Measurements from ENCODE around the gene SLC43A2. TPM values are rescaled to one million over a fixed set of nuclear protein-coding genes. Genes with fewer than 3 reads are reported as not detected.
"Not testable (repeated sequence)": the region's sequence is repeated elsewhere in the genome, so short reads cannot be mapped to it uniquely, and the experiment has no call there.

SLC43A2 gene
- total RNA-seq, 1 donor from 2014 or later, result 27.0 TPM

DNA sequence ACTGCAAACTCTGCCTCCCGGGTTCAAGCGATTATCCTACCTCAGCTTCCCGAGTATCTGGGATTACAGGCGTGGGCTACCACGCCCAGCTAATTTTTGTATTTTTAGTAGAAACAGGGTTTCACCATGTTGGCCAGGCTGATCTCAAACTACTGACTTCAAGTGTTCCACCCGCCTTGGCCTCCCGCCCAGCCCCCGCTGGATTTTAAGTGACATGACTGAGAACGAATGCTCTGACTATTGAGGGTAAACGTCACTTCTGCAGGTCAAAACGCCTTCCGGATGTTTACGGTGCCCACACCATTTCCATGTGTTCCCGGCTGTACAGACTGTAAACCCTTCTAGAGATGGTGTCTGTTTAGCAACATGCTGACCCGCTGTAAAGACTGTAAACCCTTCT, 88.8 kb downstream of the SLC43A2 start:
- DNase-seq (ENCODE audit: low spot score), result no peak

DNA sequence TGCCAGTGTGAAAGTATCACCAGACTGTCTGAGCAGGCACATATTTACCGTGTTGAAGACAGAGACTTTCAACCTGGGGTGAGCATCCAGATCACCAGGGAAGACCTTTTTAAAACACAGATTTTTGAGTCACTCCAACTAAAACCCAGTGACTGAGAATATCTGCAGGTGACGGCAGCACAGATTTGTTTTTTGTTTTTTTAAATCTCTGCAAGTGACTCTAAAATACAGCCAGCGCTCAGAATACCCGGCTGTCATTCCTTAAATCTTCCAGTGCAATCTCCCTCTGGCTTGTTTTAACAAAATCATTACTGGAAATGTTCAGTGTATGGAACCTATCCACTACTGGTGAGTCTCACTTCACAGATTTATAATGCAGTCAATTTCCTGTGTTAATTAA, 92.9 kb downstream of the SLC43A2 start:
- no peak for DNase-seq (ENCODE audit: low spot score)

DNA sequence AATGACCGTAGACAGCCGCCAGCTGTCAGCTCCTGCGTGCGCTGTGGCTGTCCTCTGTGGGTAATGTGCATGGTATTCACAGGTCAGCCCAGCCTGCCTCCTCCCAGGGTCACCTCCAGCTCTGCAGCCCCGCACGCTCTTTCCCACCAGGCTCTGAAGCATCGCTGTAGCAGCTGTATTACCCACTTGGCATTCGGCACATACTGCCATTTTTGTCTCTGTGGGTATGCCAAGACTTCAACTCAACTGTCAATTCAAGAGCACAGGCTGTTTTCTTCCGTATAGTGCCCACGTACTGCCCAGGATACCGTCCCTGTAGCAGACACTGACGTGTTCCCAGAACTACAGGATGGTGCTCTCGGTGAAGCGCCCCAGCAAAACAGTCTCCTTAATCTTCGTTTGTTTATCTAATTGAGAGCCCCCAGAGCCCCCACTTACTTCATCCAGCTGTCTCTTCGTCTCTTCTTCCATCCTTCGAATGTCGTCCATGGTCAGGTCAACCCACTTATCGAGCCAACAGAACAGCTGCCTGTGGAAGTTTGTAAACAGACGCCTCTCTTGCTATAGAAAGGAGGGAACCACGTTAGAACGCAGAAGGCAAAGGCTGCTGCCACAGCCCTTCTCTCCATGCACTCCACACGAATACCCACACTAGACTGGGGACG, 94.8 kb downstream of the SLC43A2 start:
- no peak for DNase-seq (ENCODE audit: low spot score)

DNA sequence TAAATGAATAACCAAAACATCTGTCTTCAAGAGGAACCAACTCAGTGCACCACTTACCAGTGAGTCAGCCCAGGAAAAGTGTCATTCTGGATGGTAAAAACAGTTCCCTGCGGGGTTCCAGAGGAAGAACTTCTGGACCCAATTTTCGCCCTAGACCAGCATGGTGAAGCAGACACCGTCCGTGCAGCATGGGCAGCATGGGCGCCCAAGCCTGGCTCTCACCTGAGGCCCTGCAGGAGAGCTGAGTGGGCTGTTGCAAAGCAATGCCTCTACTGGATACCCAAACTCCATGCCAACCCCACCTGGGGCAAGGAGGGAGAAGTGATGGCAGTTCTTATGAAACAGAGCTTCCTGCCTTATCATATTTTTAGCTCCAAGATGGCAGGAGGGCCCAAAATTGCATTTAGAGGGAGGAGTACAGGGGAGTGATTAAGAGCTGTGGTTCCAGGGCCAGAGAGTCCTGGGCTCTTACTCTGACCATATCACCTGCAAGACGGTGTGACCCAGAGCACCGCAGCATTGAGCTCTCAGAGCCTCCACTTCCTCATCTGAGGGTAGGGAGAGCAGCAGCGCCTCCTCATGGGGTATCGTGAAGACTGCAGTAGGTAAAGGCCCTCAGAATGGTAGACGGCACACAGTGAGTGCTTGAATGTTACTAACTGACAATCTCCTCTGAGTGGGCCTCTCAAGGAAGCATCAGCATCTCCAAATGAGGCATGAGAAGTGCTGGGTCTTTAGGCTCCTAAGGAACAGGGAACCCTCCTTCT, 95.6 kb downstream of the SLC43A2 start:
- DNase-seq (ENCODE audit: low spot score), result no peak

DNA sequence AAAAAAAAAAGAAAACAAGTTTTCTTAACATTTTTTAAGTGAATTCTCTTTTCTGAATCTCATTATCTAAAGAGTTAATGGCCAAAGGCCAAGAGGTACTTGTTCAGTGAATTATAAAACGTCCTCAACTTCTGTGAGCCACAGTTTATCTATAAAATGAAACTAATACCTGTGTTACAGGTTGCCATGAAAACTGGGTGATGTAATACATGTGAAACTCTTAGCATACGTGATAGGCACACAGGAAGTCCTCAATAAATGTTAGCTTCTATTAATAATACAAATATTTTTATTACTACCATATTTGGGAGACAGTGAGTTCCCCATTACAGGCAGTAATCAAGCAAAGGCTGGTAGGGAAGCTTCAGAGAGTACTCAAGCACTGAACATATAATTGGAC, 98.8 kb downstream of the SLC43A2 start:
- DNase-seq (ENCODE audit: low spot score), result no peak

DNA sequence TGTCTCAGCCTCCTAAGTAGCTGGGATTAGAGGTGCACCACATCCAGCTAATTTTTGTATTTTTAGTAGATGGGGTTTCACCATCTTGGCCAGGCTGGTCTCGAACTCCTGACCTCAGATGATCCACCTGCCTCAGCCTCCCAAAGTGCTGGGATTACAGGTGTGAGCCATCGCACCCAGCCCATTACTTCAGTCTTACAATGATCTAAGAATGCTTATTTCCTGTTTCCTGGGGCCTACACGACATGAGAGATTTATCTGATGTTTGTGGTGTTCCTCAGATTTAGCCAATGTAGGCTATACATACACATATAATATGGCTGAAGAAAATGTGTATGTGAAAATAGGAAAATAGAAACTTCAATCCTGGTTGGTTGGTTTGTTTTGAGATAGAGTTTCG, 101.8 kb downstream of the SLC43A2 start:
- DNase-seq (ENCODE audit: low spot score), result not testable (repeated sequence)

DNA sequence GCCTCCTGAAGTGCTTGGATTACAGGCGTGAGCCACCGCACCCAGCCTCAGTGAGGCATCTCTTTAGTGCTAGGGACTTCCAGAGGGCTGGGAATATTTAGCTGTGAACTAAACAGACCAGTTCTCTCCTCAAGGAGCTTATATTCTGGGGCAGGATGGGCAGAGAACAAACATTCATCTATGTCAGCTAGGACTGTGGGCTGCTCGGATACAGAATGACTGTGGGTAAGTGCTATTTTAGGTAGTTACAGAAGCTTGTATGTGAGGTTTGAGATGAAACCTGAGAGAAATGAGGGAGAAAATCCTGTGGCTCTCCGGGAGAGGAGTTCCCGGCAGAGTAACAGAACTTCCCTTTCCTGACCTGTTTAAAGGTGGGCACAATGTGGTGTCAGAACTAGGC, 106.0 kb downstream of the SLC43A2 start:
- no peak for DNase-seq (ENCODE audit: low spot score)

DNA sequence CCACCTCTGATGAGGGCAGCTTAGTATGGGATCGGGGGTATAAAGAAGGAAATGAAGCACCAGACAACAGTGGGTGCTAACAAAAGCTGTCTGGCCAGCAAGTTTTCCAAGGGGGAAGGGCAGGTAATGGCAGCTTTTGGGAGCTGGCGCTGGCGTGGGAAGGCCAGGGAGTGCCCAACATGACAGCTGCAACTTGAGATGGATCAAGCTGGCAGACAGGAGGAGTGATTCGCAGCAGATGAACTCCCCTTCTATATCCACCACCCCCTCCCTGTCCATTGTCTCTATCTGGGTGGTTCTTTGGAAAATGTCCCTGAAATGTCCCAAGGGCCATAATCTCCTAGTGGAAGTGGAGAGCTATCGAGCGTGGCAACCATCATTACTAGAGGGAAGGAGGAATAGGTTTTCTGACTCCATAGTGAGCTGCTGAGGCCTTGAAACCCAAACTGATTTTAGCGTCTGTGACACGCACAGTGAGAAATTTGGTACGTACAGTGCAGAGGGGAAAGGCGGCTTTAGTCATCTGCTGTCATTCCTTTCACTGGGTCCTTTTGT, 107.5 kb downstream of the SLC43A2 start:
- DNase-seq (ENCODE audit: low spot score), result no peak

DNA sequence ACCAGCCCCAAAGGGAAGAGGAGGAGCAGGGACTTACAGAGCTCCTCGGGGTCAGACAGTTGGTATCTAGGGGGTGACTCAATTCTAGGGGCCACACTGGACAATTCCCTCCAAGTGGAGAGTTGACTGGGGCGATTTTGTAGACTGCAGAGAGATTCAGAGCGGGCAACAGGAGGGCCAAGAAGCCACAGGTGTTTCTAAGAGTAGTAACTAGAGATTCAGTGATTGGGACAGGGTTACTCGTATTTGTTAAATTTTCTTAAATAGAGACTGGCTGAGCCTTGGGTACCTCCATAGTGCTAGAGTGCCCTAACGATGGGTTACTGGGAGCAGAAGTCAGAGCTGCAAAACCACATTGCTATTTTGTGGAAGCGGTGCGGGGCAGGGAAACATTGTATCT, 109.0 kb downstream of the SLC43A2 start:
- no peak for DNase-seq (ENCODE audit: low spot score)

Other genes starting within 250 kb of the SLC43A2 start
- gene YWHAE, start 228.6 kb downstream of the SLC43A2 start, total RNA-seq, result 384 TPM
- 82.2 TPM for gene CRK, start 172.6 kb downstream of the SLC43A2 start, total RNA-seq
- gene MYO1C, start 136.1 kb downstream of the SLC43A2 start, total RNA-seq, result 285 TPM
- gene INPP5K, start 112.2 kb downstream of the SLC43A2 start, total RNA-seq, result 38.6 TPM
- 81.8 TPM for gene PITPNA, start 66.0 kb downstream of the SLC43A2 start, total RNA-seq
- 13.2 TPM for gene SCARF1, start 16.9 kb upstream of the SLC43A2 start, total RNA-seq
- 11.7 TPM for gene RILP, start 21.0 kb upstream of the SLC43A2 start, total RNA-seq
- gene PRPF8, start 56.0 kb upstream of the SLC43A2 start, total RNA-seq, result 246 TPM
- gene TLCD2, start 81.5 kb upstream of the SLC43A2 start, total RNA-seq, result 6.5 TPM
- 30.3 TPM for gene WDR81, start 95.9 kb upstream of the SLC43A2 start, total RNA-seq
- 2.9 TPM for gene SERPINF2, start 114.0 kb upstream of the SLC43A2 start, total RNA-seq
- gene SERPINF1, start 133.2 kb upstream of the SLC43A2 start, total RNA-seq, result 129 TPM
- gene SMYD4, start 201.1 kb upstream of the SLC43A2 start, total RNA-seq, result 13.2 TPM
- gene RPA1, start 201.2 kb upstream of the SLC43A2 start, total RNA-seq, result 85.6 TPM

Data from mucosa of gallbladder (tissue), 1 donor.